CD4-positive, CD25-positive, alpha-beta regulatory T cell (primary cell): ENCODE measurements around the gene PRKAB1. TPM values are rescaled to one million over a fixed set of nuclear protein-coding genes. Genes with fewer than 3 reads are reported as not detected.

Experiments used
- ATAC-seq, 2 donors: fragments of 150-1000 bp; cut with Tn5 transposase; one replicate each; pipeline ENCODE4 v1.10.0; 2021; ENCODE audit warnings: low read depth in 2 of 2, moderate number of reproducible peaks in 2 of 2, moderate library complexity in 1 of 2
- DNase-seq, 3 donors: peaks; one replicate each; pipeline versions ENCODE4 v3.0.0 to v3.0.0-alpha.2; 2012 to 2022; ENCODE audit warnings: mixed read lengths in 1 of 3
- H3K27ac ChIP-seq: one replicate; pipeline ENCODE4 v1.7.0; 2013; ENCODE audit warnings: mild to moderate bottlenecking, low read length; ENCODE audit not compliant: insufficient read depth, poor library complexity, severe bottlenecking
- H3K27me3 ChIP-seq: one replicate; pipeline ENCODE4 v1.7.0; 2013; ENCODE audit warnings: low read length; ENCODE audit not compliant: control insufficient read depth, insufficient read depth
- H3K36me3 ChIP-seq: one replicate; pipeline ENCODE4 v1.7.0; 2013; ENCODE audit warnings: mild to moderate bottlenecking, low read length, moderate library complexity; ENCODE audit not compliant: control insufficient read depth, insufficient read depth
- H3K4me1 ChIP-seq: 2 replicates; pipeline ENCODE4 v1.7.0; 2013; ENCODE audit warnings: mild to moderate bottlenecking, low read length; ENCODE audit not compliant: insufficient read depth, control insufficient read depth, poor library complexity, severe bottlenecking
- H3K4me3 ChIP-seq: one replicate; pipeline ENCODE4 v1.7.0; 2013; ENCODE audit warnings: low read depth, mild to moderate bottlenecking, low read length, moderate library complexity
- H3K9me3 ChIP-seq, 2 experiments: 1 replicate in 1 of 2; 2 replicates in 1 of 2; pipeline ENCODE4 v1.7.0; 2013; ENCODE audit warnings: low read length in 2 of 2, mild to moderate bottlenecking in 1 of 2, moderate library complexity in 1 of 2; ENCODE audit not compliant: control insufficient read depth in 2 of 2
- H3K27ac Mint-ChIP-seq, 3 donors: one replicate each; pipeline ENCODE4 v1.8.0; 2020 to 2022; ENCODE audit warnings: mild to moderate bottlenecking in 3 of 3, mixed read lengths in 3 of 3, moderate library complexity in 2 of 3
- H3K27me3 Mint-ChIP-seq: one replicate; pipeline ENCODE4 v1.8.0; 2022; ENCODE audit warnings: mild to moderate bottlenecking, mixed read lengths
- H3K36me3 Mint-ChIP-seq: one replicate; pipeline ENCODE4 v1.8.0; 2020; ENCODE audit warnings: mixed read lengths
- H3K4me1 Mint-ChIP-seq, 4 donors: one replicate each; pipeline ENCODE4 v1.8.0; 2020 to 2022; ENCODE audit warnings: mixed read lengths in 4 of 4, mild to moderate bottlenecking in 1 of 4
- H3K4me3 Mint-ChIP-seq, 4 donors: one replicate each; pipeline ENCODE4 v1.8.0; 2020 to 2022; ENCODE audit warnings: mild to moderate bottlenecking in 4 of 4, mixed read lengths in 4 of 4, moderate library complexity in 3 of 4
- H3K9me3 Mint-ChIP-seq, 7 donors: one replicate each; pipeline ENCODE4 v1.8.0; 2020 to 2022; ENCODE audit warnings: mixed read lengths in 7 of 7, mild to moderate bottlenecking in 3 of 7, moderate library complexity in 2 of 7
- polyA plus RNA-seq, 4 donors: library from polyadenylated mRNA; unstranded; fragments of 300-500 nt; fragmentation: Illumina TruSeq; gene quantifications; one replicate each; pipeline ENCODE4 v1.2.3, GENCODE V29; 2021
- total RNA-seq: library from RNA; stranded (reverse); gene quantifications from one replicate; pipeline ENCODE4 v1.2.3, GENCODE V29; 2022

Gene PRKAB1
- total and polyA plus RNA-seq, 5 donors from 2014 or later: 23.5 to 66.2 (median 50.7) TPM

GRCh38 chr12:119630223-119630780 is 37.6 kb upstream of the PRKAB1 start:
- Histone ChIP-seq H3K4me3 (no peak overlapping the region), H3K27ac (no peak overlapping the region), H3K9me3 (no peaks in the 10 kb centered on the region), H3K36me3 (no peaks in the 10 kb centered on the region), H3K4me1 (no peaks in the 10 kb centered on the region), H3K27me3 (peaks cover 2% of the 10 kb centered on the region)
- Mint-ChIP-seq H3K27ac (no peak overlapping the region), H3K27me3 (peaks cover 18% of the 10 kb centered on the region), H3K36me3 (no peaks in the 10 kb centered on the region), H3K4me1 (no peaks in the 10 kb centered on the region), H3K9me3 (peaks cover 0 to 3% (median 0%) of the 10 kb centered on the region in 7 donors), H3K4me3 (no peak overlapping the region)
- ATAC-seq: no peak
- no peak for DNase-seq

- Histone ChIP-seq H3K4me1 (no peaks in the 10 kb centered on the region), H3K9me3 (no peaks in the 10 kb centered on the region), H3K27me3 (peaks cover 5% of the 10 kb centered on the region), H3K27ac (no peak overlapping the region), H3K4me3 (no peak overlapping the region), H3K36me3 (no peaks in the 10 kb centered on the region)
- Mint-ChIP-seq H3K27ac (no peak overlapping the region), H3K9me3 (peaks cover 0 to 3% (median 0%) of the 10 kb centered on the region in 7 donors), H3K36me3 (no peaks in the 10 kb centered on the region), H3K4me3 (no peak overlapping the region), H3K27me3 (peaks cover 22% of the 10 kb centered on the region), H3K4me1 (no peaks in the 10 kb centered on the region)
- DNase-seq (no peak), ATAC-seq (no peak)
Measured at GRCh38 chr12:119630962-119631550, 36.9 kb upstream of the PRKAB1 start.

GRCh38 chr12:119631930-119632678 is 35.8 kb upstream of the PRKAB1 start:
- no peaks in the 10 kb centered on the region for H3K36me3 Mint-ChIP-seq
- DNase-seq (no peak), ATAC-seq (no peak)
- peaks cover 15% of the 10 kb centered on the region for H3K27me3 Mint-ChIP-seq
- Histone ChIP-seq H3K27ac (no peak overlapping the region), H3K4me1 (no peaks in the 10 kb centered on the region), H3K27me3 (peaks cover 5% of the 10 kb centered on the region), H3K9me3 (no peaks in the 10 kb centered on the region), H3K4me3 (no peak overlapping the region), H3K36me3 (no peaks in the 10 kb centered on the region)
- peaks cover 0 to 3% (median 0%) of the 10 kb centered on the region in 7 donors for H3K9me3 Mint-ChIP-seq
- no peak overlapping the region for H3K4me3 Mint-ChIP-seq
- H3K27ac Mint-ChIP-seq: no peak overlapping the region
- no peaks in the 10 kb centered on the region for H3K4me1 Mint-ChIP-seq

GRCh38 chr12:119634743-119635142 is 33.2 kb upstream of the PRKAB1 start:
- Mint-ChIP-seq H3K27ac (no peak overlapping the region), H3K4me3 (no peak overlapping the region), H3K27me3 (peaks cover 22% of the 10 kb centered on the region), H3K36me3 (no peaks in the 10 kb centered on the region), H3K9me3 (no peaks in the 10 kb centered on the region), H3K4me1 (no peaks in the 10 kb centered on the region)
- Histone ChIP-seq H3K4me3 (no peak overlapping the region), H3K4me1 (no peaks in the 10 kb centered on the region), H3K9me3 (no peaks in the 10 kb centered on the region), H3K27ac (no peak overlapping the region), H3K36me3 (no peaks in the 10 kb centered on the region), H3K27me3 (peaks cover 7% of the 10 kb centered on the region)
- ATAC-seq: no peak
- DNase-seq: no peak

- peaks cover 31% of the 10 kb centered on the region for H3K27me3 Mint-ChIP-seq
- H3K4me1 ChIP-seq: no peaks in the 10 kb centered on the region
- H3K4me1 Mint-ChIP-seq: no peaks in the 10 kb centered on the region
- no peak overlapping the region for H3K27ac ChIP-seq
- H3K9me3 ChIP-seq: no peaks in the 10 kb centered on the region
- DNase-seq: no peak
- ATAC-seq: no peak
- peaks cover 3% of the 10 kb centered on the region for H3K27me3 ChIP-seq
- no peaks in the 10 kb centered on the region for H3K36me3 ChIP-seq
- no peaks in the 10 kb centered on the region for H3K36me3 Mint-ChIP-seq
- no peak overlapping the region for H3K4me3 ChIP-seq
- H3K9me3 Mint-ChIP-seq: peaks cover 0 to 3% (median 0%) of the 10 kb centered on the region in 7 donors
- no peak overlapping the region for H3K4me3 Mint-ChIP-seq
- no peak overlapping the region for H3K27ac Mint-ChIP-seq
Measured at GRCh38 chr12:119642986-119643385, 24.9 kb upstream of the PRKAB1 start.

- no peaks in the 10 kb centered on the region for H3K4me1 ChIP-seq
- no peaks in the 10 kb centered on the region for H3K36me3 Mint-ChIP-seq
- H3K27me3 ChIP-seq: peaks cover 3% of the 10 kb centered on the region
- peaks cover 33% of the 10 kb centered on the region for H3K27me3 Mint-ChIP-seq
- no peaks in the 10 kb centered on the region for H3K9me3 ChIP-seq
- no peaks in the 10 kb centered on the region for H3K36me3 ChIP-seq
- H3K27ac ChIP-seq: no peak overlapping the region
- no peak overlapping the region for H3K4me3 ChIP-seq
- ATAC-seq (no peak), DNase-seq (no peak)
- no peak overlapping the region for H3K4me3 Mint-ChIP-seq
- peaks cover 0 to 3% (median 0%) of the 10 kb centered on the region in 7 donors for H3K9me3 Mint-ChIP-seq
- no peaks in the 10 kb centered on the region for H3K4me1 Mint-ChIP-seq
- H3K27ac Mint-ChIP-seq: no peak overlapping the region
Measured at GRCh38 chr12:119644930-119645329, 23.0 kb upstream of the PRKAB1 start.

GRCh38 chr12:119645535-119646059 is 22.3 kb upstream of the PRKAB1 start:
- H3K4me3 Mint-ChIP-seq: no peak overlapping the region
- H3K27me3 Mint-ChIP-seq: peaks cover 31% of the 10 kb centered on the region
- H3K36me3 Mint-ChIP-seq: no peaks in the 10 kb centered on the region
- Histone ChIP-seq H3K27me3 (peaks cover 3% of the 10 kb centered on the region), H3K9me3 (no peaks in the 10 kb centered on the region), H3K4me3 (no peak overlapping the region), H3K4me1 (no peaks in the 10 kb centered on the region), H3K36me3 (no peaks in the 10 kb centered on the region), H3K27ac (no peak overlapping the region)
- no peak overlapping the region for H3K27ac Mint-ChIP-seq
- peaks cover 0 to 3% (median 0%) of the 10 kb centered on the region in 7 donors for H3K9me3 Mint-ChIP-seq
- no peak for ATAC-seq
- H3K4me1 Mint-ChIP-seq: no peaks in the 10 kb centered on the region
- DNase-seq: no peak
